Skin of body (tissue), 2 donors: ENCODE data around the gene SPINK5. TPM values are rescaled to one million over a fixed set of nuclear protein-coding genes. Genes with fewer than 3 reads are reported as not detected.
A peak's percentile ranks its signal among the peaks of the same experiment; 100 is the strongest.

Experiments used
- DNase-seq: peaks from one replicate; lab custom pipeline; 2025; lab: John Stamatoyannopoulos, UW
- total RNA-seq: library from RNA; depleted of rRNA; stranded (reverse); fragments of >200 nt; gene quantifications from one replicate; pipeline ENCODE4 v1.2.3, GENCODE V29; 2014

SPINK5 gene
- total RNA-seq, 1 donor from 2014 or later: 122 TPM

DNA sequence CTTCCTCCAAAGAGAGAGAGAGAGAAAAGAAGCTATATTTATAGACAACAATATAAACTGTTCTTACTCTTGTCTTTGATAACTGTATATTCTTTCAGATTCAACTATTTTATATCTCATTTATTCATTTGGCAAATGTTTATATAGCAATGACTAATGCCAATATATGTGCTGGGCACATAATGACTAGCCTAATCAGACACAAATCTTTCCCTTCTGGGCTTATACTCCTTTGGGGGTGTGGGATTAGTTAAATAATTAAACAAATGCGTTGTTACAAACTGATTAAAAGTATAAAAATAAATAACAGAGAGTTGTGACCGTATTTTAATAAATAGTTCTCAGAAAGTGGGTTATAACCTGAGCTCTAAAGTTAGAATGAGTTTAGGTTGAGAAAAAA is 108.6 kb downstream of the SPINK5 start:
- DNase-seq: no peak

DNA sequence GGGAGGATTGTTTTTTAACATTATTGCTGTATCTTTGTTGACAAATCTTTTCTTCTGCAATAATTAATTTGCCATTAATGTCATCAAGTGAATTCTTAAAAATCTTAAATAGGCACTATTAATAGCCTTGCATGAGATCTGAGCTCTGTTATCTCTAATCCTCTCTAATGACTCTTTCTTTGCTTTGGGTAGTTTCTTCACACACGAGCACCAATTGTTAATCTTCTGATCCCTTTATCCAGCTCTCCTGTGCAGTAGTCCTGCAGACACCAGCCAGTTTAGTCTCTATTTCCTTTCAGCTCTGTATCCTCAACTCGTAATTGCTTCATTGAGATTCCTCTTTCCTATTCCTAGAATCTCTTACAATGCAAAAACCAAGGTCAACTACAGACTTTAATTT is 112.7 kb downstream of the SPINK5 start:
- no peak for DNase-seq

DNA sequence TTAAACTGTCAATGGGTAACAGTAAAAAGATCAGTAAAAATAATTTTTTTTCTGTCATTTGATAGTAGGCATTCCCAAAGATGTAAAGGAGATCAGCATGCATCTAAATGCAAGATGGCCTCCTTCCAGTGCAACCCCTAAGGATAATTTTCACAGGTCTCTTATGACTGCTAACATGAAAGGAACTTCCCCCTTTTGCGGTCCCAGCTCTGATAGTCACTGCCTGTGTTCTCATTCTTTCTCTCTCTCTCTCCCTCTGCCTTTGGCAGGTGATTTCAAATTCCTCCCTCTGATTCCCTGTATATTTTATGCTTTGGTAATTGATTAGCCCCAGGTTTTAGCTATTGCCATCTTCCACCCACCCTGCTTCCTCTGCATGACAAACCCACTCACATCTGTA is 113.4 kb downstream of the SPINK5 start:
- no peak for DNase-seq

DNA sequence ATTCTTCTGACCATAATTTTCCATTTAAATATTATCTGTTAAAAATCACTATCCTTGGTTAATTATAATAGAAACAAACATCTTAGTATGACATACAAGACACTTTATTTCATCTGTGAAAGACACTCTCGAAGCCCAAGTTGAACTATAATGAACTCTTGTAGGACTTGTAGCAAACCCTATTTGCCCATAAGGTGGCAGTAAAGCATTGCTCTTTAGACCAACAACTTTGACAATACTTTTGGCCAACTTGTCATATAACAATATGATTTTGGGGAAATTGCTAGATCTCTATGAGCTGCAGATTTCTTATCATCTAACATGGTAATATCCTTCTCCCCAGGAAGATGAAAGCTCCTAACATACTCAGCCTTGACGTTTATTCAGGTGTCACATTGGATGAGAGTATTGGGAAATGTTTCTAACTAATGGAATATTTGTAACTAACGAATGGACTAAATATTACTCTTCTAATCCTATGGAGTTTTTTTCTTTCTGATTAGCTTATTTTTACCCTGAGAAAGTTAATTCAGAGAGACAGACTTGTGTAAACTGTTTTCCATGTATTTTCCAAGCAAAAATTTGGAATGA is 115.5 kb downstream of the SPINK5 start:
- DNase-seq: peak; percentile 36

DNA sequence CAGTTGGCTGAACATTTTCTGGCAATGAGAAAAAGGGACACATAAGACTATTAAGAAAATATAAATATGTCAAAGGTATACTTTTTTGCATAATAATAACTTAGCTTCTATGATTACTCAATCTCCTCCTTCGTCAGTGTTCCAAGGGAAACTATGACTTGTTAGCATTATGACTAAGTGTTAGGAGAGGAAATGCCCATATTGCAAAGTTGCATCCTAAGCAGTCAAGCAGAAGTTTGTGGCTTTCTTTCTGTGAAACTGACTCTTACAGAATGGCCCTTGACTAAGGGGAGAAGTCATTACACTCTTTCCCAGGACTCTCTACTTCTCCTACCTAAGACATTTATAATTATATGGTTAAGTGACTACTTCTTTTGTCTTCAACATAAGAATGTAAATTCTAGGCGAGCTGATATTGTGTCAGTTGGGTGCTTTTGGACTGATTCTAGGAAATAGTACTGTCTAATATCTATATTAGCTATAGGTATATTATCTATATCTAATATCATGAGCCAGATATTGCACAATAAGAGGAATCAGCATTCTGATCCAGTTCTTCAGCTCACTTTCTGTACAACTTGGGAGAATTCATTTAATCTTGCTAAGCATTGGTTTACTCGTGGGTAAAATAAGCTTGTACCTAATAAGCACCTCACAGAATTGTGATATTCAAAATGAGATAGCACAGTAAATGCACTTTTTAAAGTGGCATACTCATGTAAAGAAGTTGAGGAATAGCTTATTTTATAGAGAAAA is 122.6 kb downstream of the SPINK5 start:
- DNase-seq: no peak

Other genes with a start within 250 kb of the SPINK5 start
- not detected for gene SPINK1, start 232.3 kb upstream of the SPINK5 start, total RNA-seq
- gene SCGB3A2, start 185.3 kb upstream of the SPINK5 start, total RNA-seq: not detected
- gene C5orf46, start 157.4 kb upstream of the SPINK5 start, total RNA-seq: 5.0 TPM
- not detected for gene SPINK14, start 104.6 kb downstream of the SPINK5 start, total RNA-seq
- not detected for gene SPINK6, start 139.1 kb downstream of the SPINK5 start, total RNA-seq
- not detected for gene MARCOL, start 174.5 kb downstream of the SPINK5 start, total RNA-seq
- gene SPINK13, start 204.8 kb downstream of the SPINK5 start, total RNA-seq: not detected
- 0.59 TPM for gene SPINK7, start 248.4 kb downstream of the SPINK5 start, total RNA-seq